ENCODE measurements around the gene GAL3ST3.

DNA sequence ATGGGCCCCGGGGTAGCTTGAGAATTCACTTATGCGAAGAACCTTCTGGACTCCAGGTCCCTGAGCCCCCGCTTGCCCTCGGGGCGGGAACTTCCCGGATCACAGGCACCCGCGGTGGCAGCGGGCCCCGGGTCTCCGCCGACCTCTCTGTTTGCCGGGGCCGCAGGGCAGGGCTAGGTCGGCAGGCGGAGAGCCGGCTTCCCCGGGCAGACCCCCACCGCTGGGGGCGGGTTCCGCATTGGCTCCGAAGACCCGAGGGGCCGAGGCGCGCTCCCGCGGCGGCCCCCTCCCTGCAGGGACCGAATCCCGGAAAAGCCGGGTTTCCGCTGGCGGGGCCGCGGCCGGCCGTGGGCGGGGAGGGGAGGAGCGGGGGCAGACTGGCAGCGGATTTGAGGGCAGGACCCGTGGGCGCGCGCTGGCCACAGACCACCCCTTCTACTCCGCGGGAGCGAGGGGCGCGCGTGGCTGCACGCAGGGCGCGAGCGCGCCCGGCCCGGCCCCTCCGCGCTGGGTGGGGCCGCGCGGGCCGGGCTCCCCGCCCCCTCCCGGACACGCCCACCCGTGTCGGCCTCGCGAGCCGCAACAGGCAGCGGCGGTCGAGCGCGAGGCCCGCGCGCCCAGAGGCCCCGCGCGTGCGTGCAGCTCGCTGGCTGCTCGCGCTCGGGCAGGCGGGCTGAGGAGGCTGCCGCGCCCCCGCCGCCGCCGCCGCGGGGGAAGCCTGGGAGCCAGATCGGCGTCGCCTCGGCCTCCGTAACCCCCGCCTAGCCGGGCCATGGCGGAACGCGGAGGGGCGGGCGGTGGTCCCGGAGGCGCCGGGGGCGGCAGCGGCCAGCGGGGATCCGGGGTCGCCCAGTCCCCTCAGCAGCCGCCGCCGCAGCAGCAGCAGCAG is 21.0 kb upstream of the GAL3ST3 start, which contains the start of gene PACS1:
- peak; percentile 37; the same call in 1 of the 2 replicates for TF ChIP-seq SNAI2 (CRISPR knock-in tag; IDR thresholded peaks at IDR 0.05)
- TF ChIP-seq, protein P1, sequence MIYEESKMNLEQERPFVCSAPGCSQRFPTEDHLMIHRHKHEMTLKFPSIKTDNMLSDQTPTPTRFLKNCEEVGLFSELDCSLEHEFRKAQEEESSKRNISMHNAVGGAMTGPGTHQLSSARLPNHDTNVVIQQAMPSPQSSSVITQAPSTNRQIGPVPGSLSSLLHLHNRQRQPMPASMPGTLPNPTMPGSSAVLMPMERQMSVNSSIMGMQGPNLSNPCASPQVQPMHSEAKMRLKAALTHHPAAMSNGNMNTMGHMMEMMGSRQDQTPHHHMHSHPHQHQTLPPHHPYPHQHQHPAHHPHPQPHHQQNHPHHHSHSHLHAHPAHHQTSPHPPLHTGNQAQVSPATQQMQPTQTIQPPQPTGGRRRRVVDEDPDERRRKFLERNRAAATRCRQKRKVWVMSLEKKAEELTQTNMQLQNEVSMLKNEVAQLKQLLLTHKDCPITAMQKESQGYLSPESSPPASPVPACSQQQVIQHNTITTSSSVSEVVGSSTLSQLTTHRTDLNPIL (CRISPR knock-in tag; IDR thresholded peaks at IDR 0.05; ENCODE audit: low read depth): no peak
- TF ChIP-seq ESRRG (CRISPR knock-in tag; IDR thresholded peaks at IDR 0.05): peak; percentile 75; the same call in 1 of the 2 replicates
- no peak for TF ChIP-seq ZFP30 (CRISPR knock-in tag; IDR thresholded peaks at IDR 0.05)
- no peak for TF ChIP-seq BACH2 (CRISPR knock-in tag; IDR thresholded peaks at IDR 0.05; ENCODE audit: borderline replicate concordance)
- TF ChIP-seq, protein P2, sequence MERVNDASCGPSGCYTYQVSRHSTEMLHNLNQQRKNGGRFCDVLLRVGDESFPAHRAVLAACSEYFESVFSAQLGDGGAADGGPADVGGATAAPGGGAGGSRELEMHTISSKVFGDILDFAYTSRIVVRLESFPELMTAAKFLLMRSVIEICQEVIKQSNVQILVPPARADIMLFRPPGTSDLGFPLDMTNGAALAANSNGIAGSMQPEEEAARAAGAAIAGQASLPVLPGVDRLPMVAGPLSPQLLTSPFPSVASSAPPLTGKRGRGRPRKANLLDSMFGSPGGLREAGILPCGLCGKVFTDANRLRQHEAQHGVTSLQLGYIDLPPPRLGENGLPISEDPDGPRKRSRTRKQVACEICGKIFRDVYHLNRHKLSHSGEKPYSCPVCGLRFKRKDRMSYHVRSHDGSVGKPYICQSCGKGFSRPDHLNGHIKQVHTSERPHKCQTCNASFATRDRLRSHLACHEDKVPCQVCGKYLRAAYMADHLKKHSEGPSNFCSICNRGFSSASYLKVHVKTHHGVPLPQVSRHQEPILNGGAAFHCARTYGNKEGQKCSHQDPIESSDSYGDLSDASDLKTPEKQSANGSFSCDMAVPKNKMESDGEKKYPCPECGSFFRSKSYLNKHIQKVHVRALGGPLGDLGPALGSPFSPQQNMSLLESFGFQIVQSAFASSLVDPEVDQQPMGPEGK (CRISPR knock-in tag; IDR thresholded peaks at IDR 0.05; ENCODE audit: borderline replicate concordance): peak; percentile 76; the same call in 1 of the 2 replicates
- no peak; the same call in 1 of the 2 replicates for TF ChIP-seq ZFP3 (CRISPR knock-in tag; IDR thresholded peaks at IDR 0.05)
- TF ChIP-seq TOX (CRISPR knock-in tag; IDR thresholded peaks at IDR 0.05; ENCODE audit: borderline replicate concordance): no peak
- TF ChIP-seq, protein P3, sequence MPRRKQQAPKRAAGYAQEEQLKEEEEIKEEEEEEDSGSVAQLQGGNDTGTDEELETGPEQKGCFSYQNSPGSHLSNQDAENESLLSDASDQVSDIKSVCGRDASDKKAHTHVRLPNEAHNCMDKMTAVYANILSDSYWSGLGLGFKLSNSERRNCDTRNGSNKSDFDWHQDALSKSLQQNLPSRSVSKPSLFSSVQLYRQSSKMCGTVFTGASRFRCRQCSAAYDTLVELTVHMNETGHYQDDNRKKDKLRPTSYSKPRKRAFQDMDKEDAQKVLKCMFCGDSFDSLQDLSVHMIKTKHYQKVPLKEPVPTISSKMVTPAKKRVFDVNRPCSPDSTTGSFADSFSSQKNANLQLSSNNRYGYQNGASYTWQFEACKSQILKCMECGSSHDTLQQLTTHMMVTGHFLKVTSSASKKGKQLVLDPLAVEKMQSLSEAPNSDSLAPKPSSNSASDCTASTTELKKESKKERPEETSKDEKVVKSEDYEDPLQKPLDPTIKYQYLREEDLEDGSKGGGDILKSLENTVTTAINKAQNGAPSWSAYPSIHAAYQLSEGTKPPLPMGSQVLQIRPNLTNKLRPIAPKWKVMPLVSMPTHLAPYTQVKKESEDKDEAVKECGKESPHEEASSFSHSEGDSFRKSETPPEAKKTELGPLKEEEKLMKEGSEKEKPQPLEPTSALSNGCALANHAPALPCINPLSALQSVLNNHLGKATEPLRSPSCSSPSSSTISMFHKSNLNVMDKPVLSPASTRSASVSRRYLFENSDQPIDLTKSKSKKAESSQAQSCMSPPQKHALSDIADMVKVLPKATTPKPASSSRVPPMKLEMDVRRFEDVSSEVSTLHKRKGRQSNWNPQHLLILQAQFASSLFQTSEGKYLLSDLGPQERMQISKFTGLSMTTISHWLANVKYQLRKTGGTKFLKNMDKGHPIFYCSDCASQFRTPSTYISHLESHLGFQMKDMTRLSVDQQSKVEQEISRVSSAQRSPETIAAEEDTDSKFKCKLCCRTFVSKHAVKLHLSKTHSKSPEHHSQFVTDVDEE (CRISPR knock-in tag; IDR thresholded peaks at IDR 0.05): no peak
- no peak for TF ChIP-seq ZNF8 (CRISPR knock-in tag; IDR thresholded peaks at IDR 0.05)
- peak; percentile 57; the same call in 1 of the 2 replicates for TF ChIP-seq GLIS3 (CRISPR knock-in tag; IDR thresholded peaks at IDR 0.05)

All from SK-N-SH treated with all-trans-retinoic acid at 6 μM for 48 hours (cell line).